GM06990 (cell line): ENCODE results near the gene FAM186B.
"Not testable (repeated sequence)": the region's sequence is repeated elsewhere in the genome, so short reads cannot be mapped to it uniquely, and the experiment has no call there.

ENCODE experiments used
- DNase-seq: peaks from one replicate; pipeline ENCODE4 v3.0.0-alpha.2; 2011; ENCODE audit not compliant: insufficient read length; ENCODE audit errors: extremely low read depth
- H3K27me3 ChIP-seq: replicated peaks from 2 replicates; pipeline ENCODE4 v1.6.0; 2011; ENCODE audit warnings: low read length; ENCODE audit not compliant: control insufficient read depth, insufficient read depth
- H3K36me3 ChIP-seq: 2 replicates; pipeline ENCODE4 v1.5.1; 2011; ENCODE audit warnings: low read length; ENCODE audit not compliant: control insufficient read depth, insufficient read depth
- H3K4me3 ChIP-seq: replicated peaks from 2 replicates; pipeline ENCODE4 v1.5.1; 2011; ENCODE audit warnings: low read depth, mild to moderate bottlenecking, control low read depth, low read length
- TF ChIP-seq, protein P1 (sequence below): IDR thresholded peaks from 2 replicates; pipeline ENCODE4 v1.5.1; 2011; ENCODE audit warnings: low read length, control low read depth, mild to moderate bottlenecking, inconsistent platforms; ENCODE audit not compliant: insufficient read depth, poor library complexity, severe bottlenecking

FAM186B gene, protein sequence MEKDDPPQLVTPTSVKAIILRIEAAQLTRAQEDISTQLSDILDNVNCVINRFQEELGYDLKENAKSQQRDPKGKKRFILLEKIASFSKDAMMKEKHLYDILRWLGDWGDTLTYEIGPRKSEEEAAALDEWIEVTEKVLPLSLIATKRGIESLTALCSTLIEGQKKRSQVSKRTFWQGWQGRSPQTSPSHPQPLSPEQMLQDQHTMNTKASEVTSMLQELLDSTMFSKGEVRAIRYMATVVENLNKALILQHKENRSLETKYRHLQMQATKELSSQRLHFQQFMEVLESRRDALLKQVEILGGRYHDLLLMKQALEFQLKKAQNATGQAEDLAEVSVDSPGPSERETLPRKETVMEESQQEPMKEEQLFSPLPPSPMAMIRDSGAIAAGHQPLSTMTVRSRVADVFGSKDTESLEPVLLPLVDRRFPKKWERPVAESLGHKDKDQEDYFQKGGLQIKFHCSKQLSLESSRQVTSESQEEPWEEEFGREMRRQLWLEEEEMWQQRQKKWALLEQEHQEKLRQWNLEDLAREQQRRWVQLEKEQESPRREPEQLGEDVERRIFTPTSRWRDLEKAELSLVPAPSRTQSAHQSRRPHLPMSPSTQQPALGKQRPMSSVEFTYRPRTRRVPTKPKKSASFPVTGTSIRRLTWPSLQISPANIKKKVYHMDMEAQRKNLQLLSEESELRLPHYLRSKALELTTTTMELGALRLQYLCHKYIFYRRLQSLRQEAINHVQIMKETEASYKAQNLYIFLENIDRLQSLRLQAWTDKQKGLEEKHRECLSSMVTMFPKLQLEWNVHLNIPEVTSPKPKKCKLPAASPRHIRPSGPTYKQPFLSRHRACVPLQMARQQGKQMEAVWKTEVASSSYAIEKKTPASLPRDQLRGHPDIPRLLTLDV

DNA sequence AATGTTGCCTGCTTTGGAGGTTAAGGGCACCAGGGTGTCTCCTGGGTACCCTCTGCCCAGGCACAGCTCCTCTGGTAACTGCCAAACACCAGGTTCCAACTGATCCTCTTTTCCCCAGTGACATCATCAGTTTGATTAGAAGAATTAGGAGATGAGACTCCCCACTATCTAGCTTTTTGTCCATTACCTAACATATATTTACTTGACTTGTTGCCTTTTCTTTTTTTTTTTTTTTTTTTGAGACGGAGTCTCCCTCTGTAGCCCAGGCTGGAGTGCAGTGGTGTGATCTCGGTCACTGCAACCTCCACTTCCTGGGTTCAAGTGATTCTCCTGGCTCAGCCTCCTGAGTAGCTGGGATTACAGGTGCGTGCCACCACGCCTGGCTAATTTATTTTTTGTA is at the start of gene FAM186B:
Gene FAM186B, minus strand, starts transcription at position 101 of the 400 bp plus-strand sequence. CDS start 162 bp downstream, outside the sequence.
- DNase-seq, H3K36me3 ChIP-seq, H3K27me3 ChIP-seq, H3K4me3 ChIP-seq: not testable (repeated sequence)

GRCh38 chr12:49654715-49655114 is 49.3 kb upstream of the FAM186B start:
- peaks cover 64% of the 10 kb centered on the region for H3K36me3 ChIP-seq

GRCh38 chr12:49652921-49653520 is 47.6 kb upstream of the FAM186B start:
- peaks cover 68% of the 10 kb centered on the region for H3K36me3 ChIP-seq
- TF ChIP-seq, protein P1, sequence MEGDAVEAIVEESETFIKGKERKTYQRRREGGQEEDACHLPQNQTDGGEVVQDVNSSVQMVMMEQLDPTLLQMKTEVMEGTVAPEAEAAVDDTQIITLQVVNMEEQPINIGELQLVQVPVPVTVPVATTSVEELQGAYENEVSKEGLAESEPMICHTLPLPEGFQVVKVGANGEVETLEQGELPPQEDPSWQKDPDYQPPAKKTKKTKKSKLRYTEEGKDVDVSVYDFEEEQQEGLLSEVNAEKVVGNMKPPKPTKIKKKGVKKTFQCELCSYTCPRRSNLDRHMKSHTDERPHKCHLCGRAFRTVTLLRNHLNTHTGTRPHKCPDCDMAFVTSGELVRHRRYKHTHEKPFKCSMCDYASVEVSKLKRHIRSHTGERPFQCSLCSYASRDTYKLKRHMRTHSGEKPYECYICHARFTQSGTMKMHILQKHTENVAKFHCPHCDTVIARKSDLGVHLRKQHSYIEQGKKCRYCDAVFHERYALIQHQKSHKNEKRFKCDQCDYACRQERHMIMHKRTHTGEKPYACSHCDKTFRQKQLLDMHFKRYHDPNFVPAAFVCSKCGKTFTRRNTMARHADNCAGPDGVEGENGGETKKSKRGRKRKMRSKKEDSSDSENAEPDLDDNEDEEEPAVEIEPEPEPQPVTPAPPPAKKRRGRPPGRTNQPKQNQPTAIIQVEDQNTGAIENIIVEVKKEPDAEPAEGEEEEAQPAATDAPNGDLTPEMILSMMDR: no peak
- no peaks in the 10 kb centered on the region for H3K27me3 ChIP-seq
- DNase-seq: no peak
- no peak overlapping the region for H3K4me3 ChIP-seq

More at GRCh38 chr12:49654715-49655114, 49.3 kb upstream of the FAM186B start:
- H3K27me3 ChIP-seq: no peaks in the 10 kb centered on the region
- H3K4me3 ChIP-seq: no peak overlapping the region
- TF ChIP-seq, protein P1: no peak
- DNase-seq: no peak

DNA sequence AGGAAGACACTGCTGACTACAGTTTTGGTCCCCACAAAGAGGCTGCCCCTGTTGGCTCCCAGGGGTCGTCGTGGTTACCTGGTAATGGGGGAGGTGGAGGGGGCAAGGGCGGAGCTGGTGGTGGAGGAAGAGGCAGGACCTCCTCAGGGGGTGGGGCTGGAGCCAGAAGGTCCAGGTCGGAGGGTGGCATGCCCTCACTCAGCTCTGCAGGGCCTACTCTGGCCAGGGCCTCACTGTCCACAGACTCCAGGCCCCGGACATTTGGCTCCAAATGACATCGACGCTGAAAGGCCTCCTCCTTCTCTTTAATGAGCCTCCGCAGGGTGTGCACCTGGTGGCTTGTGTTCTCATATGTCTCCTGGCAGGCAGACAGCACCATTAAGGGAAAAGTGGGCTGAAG is 46.4 kb upstream of the FAM186B start:
- H3K27me3 ChIP-seq: no peaks in the 10 kb centered on the region
- no peak for DNase-seq
- H3K36me3 ChIP-seq: peaks cover 68% of the 10 kb centered on the region
- H3K4me3 ChIP-seq: no peak overlapping the region
- TF ChIP-seq, protein P1: no peak

- Histone ChIP-seq H3K36me3 (peaks cover 74% of the 10 kb centered on the region), H3K27me3 (no peaks in the 10 kb centered on the region)
These were observed 44.5 kb upstream of the FAM186B start for GRCh38 chr12:49649892-49650291.

More at GRCh38 chr12:49649892-49650291, 44.5 kb upstream of the FAM186B start:
- no peak overlapping the region for H3K4me3 ChIP-seq
- DNase-seq: no peak
- TF ChIP-seq, protein P1: no peak
